ENCODE measurements around the gene SLC39A11.

DNA sequence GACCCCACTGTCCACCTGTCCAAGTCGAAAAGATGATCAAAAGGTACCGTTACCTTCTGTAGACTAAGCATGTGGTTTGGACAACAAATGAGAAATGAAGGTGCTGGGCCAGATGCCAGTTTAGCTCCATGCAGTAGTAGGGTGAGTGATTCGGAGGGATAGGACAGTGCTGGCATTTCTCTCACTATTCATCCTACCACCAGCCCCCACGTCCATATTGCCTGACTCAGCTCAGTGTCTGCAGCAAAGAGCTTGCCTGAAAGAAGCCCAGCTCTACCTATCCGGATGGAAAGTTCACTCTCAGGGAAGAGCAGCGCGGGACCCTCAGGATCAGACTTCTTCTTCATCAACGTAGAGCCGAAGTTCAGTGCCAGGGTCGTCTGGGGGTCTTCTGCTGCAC lies 145.0 kb downstream of the SLC39A11 start:
- TF ChIP-seq, protein P1, sequence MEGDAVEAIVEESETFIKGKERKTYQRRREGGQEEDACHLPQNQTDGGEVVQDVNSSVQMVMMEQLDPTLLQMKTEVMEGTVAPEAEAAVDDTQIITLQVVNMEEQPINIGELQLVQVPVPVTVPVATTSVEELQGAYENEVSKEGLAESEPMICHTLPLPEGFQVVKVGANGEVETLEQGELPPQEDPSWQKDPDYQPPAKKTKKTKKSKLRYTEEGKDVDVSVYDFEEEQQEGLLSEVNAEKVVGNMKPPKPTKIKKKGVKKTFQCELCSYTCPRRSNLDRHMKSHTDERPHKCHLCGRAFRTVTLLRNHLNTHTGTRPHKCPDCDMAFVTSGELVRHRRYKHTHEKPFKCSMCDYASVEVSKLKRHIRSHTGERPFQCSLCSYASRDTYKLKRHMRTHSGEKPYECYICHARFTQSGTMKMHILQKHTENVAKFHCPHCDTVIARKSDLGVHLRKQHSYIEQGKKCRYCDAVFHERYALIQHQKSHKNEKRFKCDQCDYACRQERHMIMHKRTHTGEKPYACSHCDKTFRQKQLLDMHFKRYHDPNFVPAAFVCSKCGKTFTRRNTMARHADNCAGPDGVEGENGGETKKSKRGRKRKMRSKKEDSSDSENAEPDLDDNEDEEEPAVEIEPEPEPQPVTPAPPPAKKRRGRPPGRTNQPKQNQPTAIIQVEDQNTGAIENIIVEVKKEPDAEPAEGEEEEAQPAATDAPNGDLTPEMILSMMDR (conservative IDR thresholded peaks at IDR 0.05; ENCODE audit: low read depth, low read length) = no peak
- TF ChIP-seq EZH2 (IDR thresholded peaks at IDR 0.05; ENCODE audit: borderline replicate concordance, low read depth, low read length, poor library complexity, severe bottlenecking) = no peak
